NCI-H1436 treated with DMSO at 0.1 percent for 48 hours (cell line): ENCODE results near the gene PLIN5.
A peak's percentile ranks its signal among the peaks of the same experiment; 100 is the strongest.

Source experiments
- DNase-seq: peaks from one replicate; lab custom pipeline; 2025; lab: John Stamatoyannopoulos, UW

PLIN5 gene, protein sequence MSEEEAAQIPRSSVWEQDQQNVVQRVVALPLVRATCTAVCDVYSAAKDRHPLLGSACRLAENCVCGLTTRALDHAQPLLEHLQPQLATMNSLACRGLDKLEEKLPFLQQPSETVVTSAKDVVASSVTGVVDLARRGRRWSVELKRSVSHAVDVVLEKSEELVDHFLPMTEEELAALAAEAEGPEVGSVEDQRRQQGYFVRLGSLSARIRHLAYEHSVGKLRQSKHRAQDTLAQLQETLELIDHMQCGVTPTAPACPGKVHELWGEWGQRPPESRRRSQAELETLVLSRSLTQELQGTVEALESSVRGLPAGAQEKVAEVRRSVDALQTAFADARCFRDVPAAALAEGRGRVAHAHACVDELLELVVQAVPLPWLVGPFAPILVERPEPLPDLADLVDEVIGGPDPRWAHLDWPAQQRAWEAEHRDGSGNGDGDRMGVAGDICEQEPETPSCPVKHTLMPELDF

DNA sequence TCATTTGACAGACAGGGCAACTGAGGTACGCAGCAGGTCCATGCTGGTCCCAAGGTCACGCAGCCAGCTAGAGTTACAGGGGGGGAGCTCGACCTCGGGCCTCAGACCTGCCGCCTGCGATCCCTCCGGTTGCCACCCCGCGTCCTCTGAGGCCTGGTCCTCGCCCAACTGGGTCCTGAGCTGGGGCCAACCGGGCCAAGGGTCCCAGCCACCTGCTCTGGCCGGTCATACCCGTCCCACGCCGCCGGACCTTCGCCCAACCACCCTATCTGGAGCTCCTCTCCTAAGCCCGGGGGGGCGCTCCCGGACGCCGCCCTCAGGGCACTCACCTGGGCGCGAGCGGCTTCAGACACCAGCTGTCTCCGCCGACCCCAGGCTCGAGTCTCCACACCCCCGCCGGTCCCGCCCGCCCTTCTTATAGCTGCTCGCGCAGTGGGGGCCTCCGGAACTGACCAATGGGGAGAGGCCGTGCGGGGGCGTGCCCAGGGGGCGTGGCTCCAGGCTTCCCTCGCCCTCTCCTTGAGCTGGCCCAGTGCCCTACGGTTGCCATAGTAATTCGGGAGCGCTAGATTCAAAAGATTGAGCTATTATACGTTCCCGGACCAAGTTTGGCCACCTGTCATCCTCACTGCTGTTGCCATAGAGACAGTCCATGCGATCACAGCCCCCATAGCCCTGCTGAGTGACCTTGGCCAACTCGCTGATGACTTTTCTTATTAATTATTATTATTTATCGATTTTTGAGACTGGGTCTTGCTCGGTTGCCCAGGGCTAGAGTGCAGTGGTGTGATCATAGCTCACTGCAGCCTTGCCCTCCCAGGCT is at the start of gene PLIN5:
TSS of gene PLIN5 (minus strand) at position 389 of the 823 bp plus-strand sequence. CDS start 1,150 bp downstream, outside the sequence.
- DNase-seq = peak; percentile 12

DNA sequence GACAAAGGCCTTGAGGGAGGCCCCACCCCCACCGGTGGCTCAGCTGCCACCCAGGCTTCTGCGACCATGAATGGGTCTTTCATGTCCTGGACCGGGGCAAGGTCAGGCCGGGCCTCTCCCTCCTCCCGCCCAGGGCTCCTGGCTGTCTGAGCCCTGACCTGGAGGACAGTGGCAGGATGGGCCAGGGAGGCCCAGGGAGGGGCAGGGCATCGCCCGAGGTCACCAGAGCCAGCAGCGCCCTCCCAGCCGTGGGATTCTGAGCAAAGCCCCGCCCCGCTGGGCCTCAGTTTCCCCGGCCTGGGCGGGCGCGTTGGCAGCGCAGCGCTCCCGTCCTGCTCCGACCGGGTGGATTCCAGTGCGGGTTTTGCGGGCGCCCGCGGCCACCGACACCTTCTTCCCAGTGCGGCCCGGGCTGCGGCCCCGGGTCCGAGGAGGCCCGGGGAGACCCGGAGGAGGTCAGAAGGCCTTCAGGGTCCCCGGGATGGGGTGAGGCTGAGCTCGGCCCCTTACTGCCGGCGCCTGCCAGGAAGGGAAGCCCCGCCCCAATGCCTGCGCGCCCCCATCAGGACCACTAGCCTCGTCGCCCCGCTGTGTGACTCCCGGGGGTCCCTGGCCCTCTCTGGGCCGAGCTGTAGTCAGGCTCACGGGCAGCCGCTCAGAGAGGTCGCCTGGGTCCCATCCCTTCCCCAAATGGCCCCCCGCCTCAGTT is 49.1 kb upstream of the PLIN5 start:
- DNase-seq = no peak

- DNase-seq = no peak
These were observed 48.2 kb upstream of the PLIN5 start for GRCh38 chr19:4582980-4583842.

- no peak for DNase-seq
These were observed 46.9 kb upstream of the PLIN5 start for GRCh38 chr19:4581666-4582553.

DNA sequence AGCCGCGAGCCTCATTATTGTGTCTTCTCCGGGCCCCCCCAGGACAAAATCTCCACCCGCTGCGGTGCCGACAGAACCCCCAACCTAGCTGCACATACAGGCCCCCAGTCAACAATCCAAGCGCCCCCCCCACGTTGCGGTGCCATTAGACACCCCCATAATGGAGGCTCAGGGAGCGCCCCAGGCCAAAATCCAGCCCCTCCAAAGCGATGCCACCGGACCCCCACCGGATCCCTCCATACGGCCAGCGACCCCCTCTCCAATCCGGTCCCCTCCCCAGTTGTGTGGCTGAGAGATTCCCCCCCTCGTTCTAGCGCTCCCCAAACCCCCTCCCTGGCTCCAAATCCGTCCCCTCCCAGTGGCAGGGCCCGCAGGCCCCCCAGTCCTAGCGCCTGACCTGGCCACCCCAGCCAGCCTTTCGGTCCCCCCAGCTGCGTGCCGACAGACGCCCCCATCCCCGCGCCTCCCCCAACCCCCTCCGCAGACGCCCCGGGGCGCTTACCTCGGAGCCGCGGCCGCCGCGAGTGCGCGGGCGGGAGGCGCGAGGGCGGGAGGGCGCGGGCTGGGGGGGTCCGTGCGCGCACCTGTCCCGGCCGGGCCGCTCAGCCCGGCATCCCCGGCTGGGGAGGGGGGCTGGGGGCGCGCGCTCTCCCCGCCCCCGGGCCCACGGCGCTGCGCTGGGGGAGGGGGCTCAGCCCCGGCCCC is 46.1 kb upstream of the PLIN5 start:
- no peak for DNase-seq

- no peak for DNase-seq
These were observed 45.2 kb upstream of the PLIN5 start for GRCh38 chr19:4580021-4580901.

- DNase-seq = no peak
These were observed 44.4 kb upstream of the PLIN5 start for GRCh38 chr19:4579389-4579788.

GRCh38 chr19:4578552-4579248 is 43.7 kb upstream of the PLIN5 start:
- DNase-seq = no peak

- DNase-seq = no peak
These were observed 42.2 kb upstream of the PLIN5 start for GRCh38 chr19:4577020-4577782.

DNA sequence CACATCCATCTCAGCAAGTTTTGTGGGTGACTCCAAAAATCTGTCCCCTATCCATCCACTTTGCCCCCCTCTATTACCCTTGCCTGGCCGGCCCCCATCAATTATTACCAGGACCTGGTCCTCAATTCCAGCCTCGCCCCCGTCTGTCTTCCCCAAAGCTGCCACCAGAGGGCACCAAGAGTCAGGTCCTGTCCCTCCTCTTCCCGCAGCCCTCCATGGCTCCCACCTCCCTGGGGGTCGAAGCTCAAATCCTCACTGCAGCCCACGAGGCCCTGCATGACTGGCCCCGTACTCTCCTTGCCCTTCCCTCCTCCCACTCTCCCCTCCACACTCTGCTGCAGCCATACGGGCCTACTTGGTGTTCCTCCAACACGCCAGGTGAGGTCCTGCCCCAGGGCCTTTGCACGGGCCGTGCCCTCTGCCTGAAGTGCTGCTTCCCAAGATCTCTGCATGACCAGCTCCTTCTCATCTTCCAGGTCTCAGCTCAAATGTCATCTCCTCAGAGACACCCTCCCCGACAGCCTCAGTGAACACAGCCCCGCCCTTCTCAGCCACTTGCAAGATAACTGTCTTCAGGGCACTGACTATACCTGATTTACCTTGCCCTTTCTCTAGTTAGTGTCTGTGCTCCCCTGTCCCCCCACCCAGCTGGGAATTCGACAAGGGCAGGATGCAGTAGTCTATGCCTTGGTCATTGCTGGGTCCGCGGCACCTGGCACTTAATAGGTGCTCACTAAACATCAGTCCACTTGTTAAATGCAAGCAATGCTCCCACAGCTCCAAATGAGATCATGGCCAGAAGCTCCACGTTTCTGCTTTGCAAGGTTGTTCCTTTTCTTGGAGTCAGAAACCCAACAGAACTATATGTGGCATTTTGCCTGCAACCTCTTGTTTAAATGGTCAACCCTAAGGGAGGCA is 41.3 kb upstream of the PLIN5 start:
- no peak for DNase-seq

GRCh38 chr19:4575267-4576015 is 40.4 kb upstream of the PLIN5 start:
- no peak for DNase-seq

DNA sequence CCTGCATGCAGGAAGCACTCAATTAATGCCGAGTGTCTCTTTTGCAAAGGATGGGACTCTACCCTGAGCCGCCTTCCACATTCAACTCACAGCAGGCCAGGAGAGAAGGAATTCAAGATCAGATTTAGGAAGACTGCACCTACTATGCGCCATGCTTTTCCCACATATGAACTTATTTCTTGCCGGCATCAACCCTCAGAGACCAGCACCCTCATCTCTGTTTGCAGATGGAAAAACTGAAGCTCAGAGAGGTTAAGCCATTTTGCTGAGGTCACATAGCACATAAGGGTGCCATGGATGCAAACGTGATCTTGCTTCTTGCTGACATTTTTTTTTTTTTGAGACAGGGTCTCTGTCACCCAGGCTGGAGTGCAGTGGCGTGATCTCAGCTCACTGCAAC is 38.7 kb upstream of the PLIN5 start:
- no peak for DNase-seq

DNA sequence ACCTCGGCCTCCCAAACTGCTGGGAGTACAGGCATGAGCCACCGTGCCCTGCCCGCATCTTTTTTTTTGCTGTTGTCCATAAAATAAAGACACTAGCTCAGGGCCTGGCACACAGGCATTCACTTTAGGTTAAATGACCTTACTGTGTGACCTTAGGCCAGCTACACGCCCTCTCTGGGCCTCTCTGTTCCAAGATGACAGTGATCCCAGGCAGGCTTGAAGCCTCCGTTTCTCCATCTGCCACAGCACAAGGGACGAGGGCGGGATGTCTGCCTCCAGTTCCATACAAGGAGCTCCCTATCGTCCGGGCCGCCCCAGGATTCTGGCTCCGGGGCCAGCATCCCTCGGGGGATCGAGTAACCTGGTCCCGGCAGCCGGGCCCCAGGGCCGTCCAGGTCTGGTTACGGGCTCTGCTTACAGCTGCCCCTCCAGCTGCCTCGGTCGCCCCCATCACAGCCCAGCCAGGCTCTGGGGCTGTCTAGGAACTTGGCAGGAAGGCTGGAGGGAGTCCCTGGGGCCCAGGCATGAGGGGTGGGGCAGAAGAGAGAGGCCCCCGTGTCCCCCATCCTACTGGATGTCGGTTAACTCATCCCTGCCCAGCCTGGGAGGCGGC is 36.4 kb upstream of the PLIN5 start:
- DNase-seq = no peak

- DNase-seq = no peak
These were observed 35.9 kb upstream of the PLIN5 start for GRCh38 chr19:4570916-4571304.

- DNase-seq = no peak
These were observed 35.4 kb upstream of the PLIN5 start for GRCh38 chr19:4570402-4570801.
